Osteocyte (in vitro differentiated cells): ENCODE results near the gene PHRF1. TPM values are rescaled to one million over a fixed set of nuclear protein-coding genes. Genes with fewer than 3 reads are reported as not detected.

ENCODE experiments used
- DNase-seq: peaks from one replicate; pipeline ENCODE4 v3.0.0; 2021; ENCODE audit warnings: mixed read lengths; ENCODE audit not compliant: unreplicated experiment; ENCODE audit errors: extremely low spot score
- H3K27ac Mint-ChIP-seq: one replicate; pipeline ENCODE4 v1.8.0; 2021; ENCODE audit warnings: mild to moderate bottlenecking, mixed read lengths; ENCODE audit not compliant: unreplicated experiment
- H3K27me3 Mint-ChIP-seq: one replicate; pipeline ENCODE4 v1.8.0; 2021; ENCODE audit warnings: mixed read lengths; ENCODE audit not compliant: unreplicated experiment
- H3K36me3 Mint-ChIP-seq: one replicate; pipeline ENCODE4 v1.8.0; 2021; ENCODE audit warnings: mixed read lengths; ENCODE audit not compliant: unreplicated experiment
- H3K4me1 Mint-ChIP-seq: one replicate; pipeline ENCODE4 v1.8.0; 2021; ENCODE audit warnings: mixed read lengths; ENCODE audit not compliant: unreplicated experiment
- H3K4me3 Mint-ChIP-seq: one replicate; pipeline ENCODE4 v1.8.0; 2021; ENCODE audit warnings: mild to moderate bottlenecking, moderate library complexity, mixed read lengths; ENCODE audit not compliant: unreplicated experiment
- H3K9me3 Mint-ChIP-seq: one replicate; pipeline ENCODE4 v1.8.0; 2021; ENCODE audit warnings: mixed read lengths; ENCODE audit not compliant: unreplicated experiment
- CTCF ChIP-seq: fragments of 200-600 bp; sonication (generic); IDR thresholded peaks from 2 replicates; pipeline ENCODE4 v1.5.0; 2021; ENCODE audit warnings: antibody characterized with exemption, mild to moderate bottlenecking, moderate library complexity
- total RNA-seq: library from RNA; stranded (reverse); gene quantifications from 2 replicates; pipeline ENCODE4 v1.2.1, GENCODE V29; 2021

PHRF1 gene
- total RNA-seq, 1 donor from 2014 or later: 31.5 TPM

GRCh38 chr11:640021-640706 lies 63.9 kb downstream of the PHRF1 start:
- Mint-ChIP-seq H3K27me3 (peaks cover 3% of the 10 kb centered on the region), H3K4me3 (no peak overlapping the region), H3K36me3 (peaks cover 6% of the 10 kb centered on the region), H3K9me3 (no peaks in the 10 kb centered on the region), H3K27ac (no peak overlapping the region), H3K4me1 (peaks cover 27% of the 10 kb centered on the region)
- no peak for DNase-seq
- TF ChIP-seq CTCF: no peak

- no peak overlapping the region for H3K27ac Mint-ChIP-seq
- H3K4me3 Mint-ChIP-seq: no peak overlapping the region
- H3K4me1 Mint-ChIP-seq: peaks cover 27% of the 10 kb centered on the region
- peaks cover 3% of the 10 kb centered on the region for H3K27me3 Mint-ChIP-seq
- H3K9me3 Mint-ChIP-seq: no peaks in the 10 kb centered on the region
- no peak for DNase-seq
- H3K36me3 Mint-ChIP-seq: peaks cover 6% of the 10 kb centered on the region
- TF ChIP-seq CTCF: no peak
Measured at GRCh38 chr11:641806-642370, 65.6 kb downstream of the PHRF1 start.

GRCh38 chr11:643366-643765 lies 67.1 kb downstream of the PHRF1 start:
- Mint-ChIP-seq H3K27ac (no peak overlapping the region), H3K9me3 (no peaks in the 10 kb centered on the region), H3K4me3 (no peak overlapping the region), H3K36me3 (peaks cover 9% of the 10 kb centered on the region), H3K27me3 (no peaks in the 10 kb centered on the region), H3K4me1 (peaks cover 21% of the 10 kb centered on the region)
- DNase-seq: no peak
- no peak for TF ChIP-seq CTCF

GRCh38 chr11:643849-644738 lies 67.8 kb downstream of the PHRF1 start:
- Mint-ChIP-seq H3K9me3 (no peaks in the 10 kb centered on the region), H3K27ac (no peak overlapping the region), H3K27me3 (no peaks in the 10 kb centered on the region), H3K4me1 (peaks cover 14% of the 10 kb centered on the region), H3K36me3 (peaks cover 10% of the 10 kb centered on the region), H3K4me3 (no peak overlapping the region)
- TF ChIP-seq CTCF: no peak
- peak; percentile 83 for DNase-seq

GRCh38 chr11:645536-645935 lies 69.3 kb downstream of the PHRF1 start:
- no peak for DNase-seq
- Mint-ChIP-seq H3K4me1 (peaks cover 10% of the 10 kb centered on the region), H3K4me3 (no peak overlapping the region), H3K27me3 (no peaks in the 10 kb centered on the region), H3K9me3 (no peaks in the 10 kb centered on the region), H3K27ac (no peak overlapping the region), H3K36me3 (peaks cover 10% of the 10 kb centered on the region)
- no peak for TF ChIP-seq CTCF
